SK-N-SH (cell line): ENCODE results near the gene GPR146. TPM values are rescaled to one million over a fixed set of nuclear protein-coding genes. Genes with fewer than 3 reads are reported as not detected.

Source experiments
- CTCF ChIA-PET: fragments of 300-600, 350-600 bp; formaldehyde crosslinking; extraction: SDS; loops from one replicate; lab custom pipeline; 2021; lab: Yijun Ruan, JAX
- POLR2A ChIA-PET: fragments of 350-600 bp; sonication (Branson Sonifier 250); formaldehyde crosslinking; extraction: SDS; loops from one replicate; lab custom pipeline; 2020; ENCODE audit warnings: antibody characterized with exemption, inconsistent platforms; lab: Yijun Ruan, JAX
- DNase-seq: peaks from one replicate; pipeline ENCODE4 v3.0.0; 2012
- H2AFZ ChIP-seq: fragments of 200-600 bp; sonication (generic); 2 replicates; pipeline ENCODE4 v1.8.1; 2016; ENCODE audit warnings: antibody characterized with exemption, mild to moderate bottlenecking, low read depth
- H3F3A ChIP-seq: fragments of 200-600 bp; sonication (generic); replicated peaks from 2 replicates; pipeline ENCODE3; 2016; ENCODE audit warnings: antibody characterized with exemption, mild to moderate bottlenecking; ENCODE audit not compliant: insufficient read depth
- H3K27ac ChIP-seq, 2 experiments: fragments of 200-500 bp in 1 of 2; fragments of 200-600 bp in 1 of 2; sonication (Bioruptor generic) in 1 of 2; sonication (generic), shearing (Covaris generic) in 1 of 2; 2 replicates each; pipeline versions ENCODE4 v1.5.1 to v1.6.1; 2014 to 2016; ENCODE audit warnings: low read depth in 2 of 2, inconsistent platforms in 1 of 2, low read length in 1 of 2, mild to moderate bottlenecking in 1 of 2, mixed read lengths in 1 of 2
- H3K27me3 ChIP-seq: fragments of 200-600 bp; sonication (generic), shearing (Covaris generic); 2 replicates; pipeline ENCODE4 v1.6.1; 2016; ENCODE audit warnings: mixed run types; ENCODE audit not compliant: insufficient read depth
- H3K36me3 ChIP-seq, 2 experiments: fragments of 200-500 bp in 1 of 2; fragments of 200-600 bp in 1 of 2; sonication (Bioruptor generic) in 1 of 2; sonication (generic) in 1 of 2; replicated peaks in 1 of 2; 2 replicates each; pipeline versions ENCODE3 to v1.5.1; 2014 to 2016; ENCODE audit warnings: low read length in 1 of 2, mild to moderate bottlenecking in 1 of 2; ENCODE audit not compliant: insufficient read depth in 2 of 2, control insufficient read depth in 1 of 2
- H3K4me1 ChIP-seq, 2 experiments: fragments of 200-500 bp in 1 of 2; fragments of 200-600 bp in 1 of 2; sonication (Bioruptor generic) in 1 of 2; sonication (generic), shearing (Covaris generic) in 1 of 2; 2 replicates each; pipeline versions ENCODE4 v1.5.1 to v1.6.1; 2014 to 2016; ENCODE audit warnings: low read depth in 1 of 2, low read length in 1 of 2, mixed run types in 1 of 2; ENCODE audit not compliant: insufficient read depth in 2 of 2, control insufficient read depth in 1 of 2
- H3K4me2 ChIP-seq: fragments of 200-600 bp; sonication (generic), shearing (Covaris generic); 2 replicates; pipeline ENCODE4 v1.6.1; 2017; ENCODE audit warnings: mixed run types
- H3K4me3 ChIP-seq, 2 experiments: fragments of 200-500 bp in 1 of 2; fragments of 200-600 bp in 1 of 2; sonication (Bioruptor generic) in 1 of 2; sonication (generic), shearing (Covaris generic) in 1 of 2; 2 replicates each; pipeline versions ENCODE4 v1.5.1 to v1.8.1; 2014 to 2016; ENCODE audit warnings: low read depth in 2 of 2, inconsistent platforms in 1 of 2, low read length in 1 of 2, mild to moderate bottlenecking in 1 of 2, mixed read lengths in 1 of 2, moderate library complexity in 1 of 2
- H3K79me2 ChIP-seq: fragments of 200-600 bp; sonication (generic); 2 replicates; pipeline ENCODE4 v1.8.1; 2017; ENCODE audit warnings: mild to moderate bottlenecking; ENCODE audit not compliant: insufficient read depth
- H3K9ac ChIP-seq: fragments of 200-600 bp; sonication (generic); 2 replicates; pipeline ENCODE4 v1.6.1; 2017; ENCODE audit warnings: mixed run types
- H3K9me2 ChIP-seq: fragments of 200-600 bp; sonication (generic); 2 replicates; pipeline ENCODE4 v1.6.1; 2017; ENCODE audit warnings: mixed run types
- H3K9me3 ChIP-seq: fragments of 200-600 bp; sonication (generic); 2 replicates; pipeline ENCODE4 v1.6.1; 2017; ENCODE audit warnings: mixed run types, mild to moderate bottlenecking, moderate library complexity
- H4K20me1 ChIP-seq: fragments of 200-600 bp; sonication (generic); 2 replicates; pipeline ENCODE4 v1.6.1; 2017; ENCODE audit warnings: mild to moderate bottlenecking, mixed run types; ENCODE audit not compliant: insufficient read depth
- CHD2 ChIP-seq: fragments of 150-350 bp; IDR thresholded peaks from 2 replicates; pipeline ENCODE4 v1.6.1; 2018; ENCODE audit warnings: low read length; ENCODE audit not compliant: partially characterized antibody
- EP300 ChIP-seq, 2 experiments: IDR thresholded peaks; 2 replicates each; pipeline versions ENCODE4 v1.4.0 to v1.6.1; 2012; ENCODE audit warnings: borderline replicate concordance in 1 of 2, low read depth in 1 of 2, low read length in 1 of 2
- RAD21 ChIP-seq: IDR thresholded peaks from 2 replicates; pipeline ENCODE4 v1.6.1; 2012; ENCODE audit warnings: mild to moderate bottlenecking, low read length
- RCOR1 ChIP-seq: fragments of 150-350 bp; IDR thresholded peaks from 2 replicates; pipeline ENCODE4 v1.6.1; 2017; ENCODE audit warnings: antibody characterized with exemption, low read length
- SMC3 ChIP-seq: IDR thresholded peaks from 2 replicates; pipeline ENCODE4 v1.6.1; 2012; ENCODE audit warnings: low read depth, low read length, improper control_type of control experiment
- WGBS: methylation state at CpG from one replicate; pipeline ENCODE4 v1.1.6; 2017; ENCODE audit warnings: low lambda C conversion rate; 5-methylcytosine and 5-hydroxymethylcytosine counted together
- polyA plus RNA-seq, 3 experiments: library from polyadenylated mRNA; depleted of rRNA; stranded (reverse); fragments of >200 nt; gene quantifications; 2 replicates each; pipeline ENCODE4 v1.2.3, GENCODE V29; 2012
- TF ChIP-seq, protein P1 (sequence below): fragments of 150-350 bp; IDR thresholded peaks from 2 replicates; pipeline ENCODE4 v1.6.1; 2017; ENCODE audit warnings: antibody characterized with exemption, low read length, low read depth, borderline replicate concordance
- TF ChIP-seq, protein P2 (sequence below): fragments of 200-600 bp; sonication (generic); IDR thresholded peaks from 2 replicates; pipeline ENCODE4 v1.6.1; 2017; ENCODE audit warnings: antibody characterized with exemption, mild to moderate bottlenecking, moderate library complexity
- TF ChIP-seq, protein P3 (sequence below): fragments of 150-350 bp; IDR thresholded peaks from 2 replicates; pipeline ENCODE4 v1.6.1; 2016; ENCODE audit warnings: mild to moderate bottlenecking, low read depth, low read length

Gene GPR146
- polyA plus RNA-seq, 1 of the 3 experiments (the other 2 are of a cell fraction): 1.4 TPM

GRCh38 chr7:1065585-1066241 lies 21.4 kb downstream of the GPR146 start:
- H3K4me1 ChIP-seq: peaks cover 0 to 9% of the 10 kb centered on the region in 2 experiments; a peak in 1 of 4 replicates
- H3K9me3 ChIP-seq: no peaks in the 10 kb centered on the region
- no peaks in the 10 kb centered on the region for H3K36me3 ChIP-seq
- H3K4me2 ChIP-seq: no peak overlapping the region
- DNase-seq: peak; percentile 99
- TF ChIP-seq SMC3 (peak; percentile 97), CHD2 (no peak), RCOR1 (0 out of 2 replicates have a peak, but pooled peaks have one; percentile 44), RAD21 (peak; percentile 93)
- TF ChIP-seq, protein P1, sequence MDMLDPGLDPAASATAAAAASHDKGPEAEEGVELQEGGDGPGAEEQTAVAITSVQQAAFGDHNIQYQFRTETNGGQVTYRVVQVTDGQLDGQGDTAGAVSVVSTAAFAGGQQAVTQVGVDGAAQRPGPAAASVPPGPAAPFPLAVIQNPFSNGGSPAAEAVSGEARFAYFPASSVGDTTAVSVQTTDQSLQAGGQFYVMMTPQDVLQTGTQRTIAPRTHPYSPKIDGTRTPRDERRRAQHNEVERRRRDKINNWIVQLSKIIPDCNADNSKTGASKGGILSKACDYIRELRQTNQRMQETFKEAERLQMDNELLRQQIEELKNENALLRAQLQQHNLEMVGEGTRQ: no peak
- TF ChIP-seq, protein P2, sequence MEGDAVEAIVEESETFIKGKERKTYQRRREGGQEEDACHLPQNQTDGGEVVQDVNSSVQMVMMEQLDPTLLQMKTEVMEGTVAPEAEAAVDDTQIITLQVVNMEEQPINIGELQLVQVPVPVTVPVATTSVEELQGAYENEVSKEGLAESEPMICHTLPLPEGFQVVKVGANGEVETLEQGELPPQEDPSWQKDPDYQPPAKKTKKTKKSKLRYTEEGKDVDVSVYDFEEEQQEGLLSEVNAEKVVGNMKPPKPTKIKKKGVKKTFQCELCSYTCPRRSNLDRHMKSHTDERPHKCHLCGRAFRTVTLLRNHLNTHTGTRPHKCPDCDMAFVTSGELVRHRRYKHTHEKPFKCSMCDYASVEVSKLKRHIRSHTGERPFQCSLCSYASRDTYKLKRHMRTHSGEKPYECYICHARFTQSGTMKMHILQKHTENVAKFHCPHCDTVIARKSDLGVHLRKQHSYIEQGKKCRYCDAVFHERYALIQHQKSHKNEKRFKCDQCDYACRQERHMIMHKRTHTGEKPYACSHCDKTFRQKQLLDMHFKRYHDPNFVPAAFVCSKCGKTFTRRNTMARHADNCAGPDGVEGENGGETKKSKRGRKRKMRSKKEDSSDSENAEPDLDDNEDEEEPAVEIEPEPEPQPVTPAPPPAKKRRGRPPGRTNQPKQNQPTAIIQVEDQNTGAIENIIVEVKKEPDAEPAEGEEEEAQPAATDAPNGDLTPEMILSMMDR: peak; percentile 87
- no peaks in the 10 kb centered on the region for H3K9me2 ChIP-seq
- 52% methylated on average over 47 of the region's 48 CpGs for WGBS
- CTCF ChIA-PET: interaction anchor here (0.6 to 27.8 kb wide), 52 partner anchors 9 to 248 kb away, joined by 3 to 756 read pairs (median 8); partner anchors contain the start of genes COX19, CYP2W1, GPER1 and GPR146
- H3K9ac ChIP-seq: no peak overlapping the region
- no peak overlapping the region; a peak in 1 of 4 replicates for H3K4me3 ChIP-seq
- H3K27ac ChIP-seq: no peak overlapping the region
- peaks cover 25% of the 10 kb centered on the region for H4K20me1 ChIP-seq
- peaks cover 3% of the 10 kb centered on the region for H3F3A ChIP-seq
- no peak overlapping the region for H2AFZ ChIP-seq
- H3K79me2 ChIP-seq: no peaks in the 10 kb centered on the region; the same call in 1 of the 2 replicates
- POLR2A ChIA-PET: interaction anchor here (0.6 to 1.3 kb wide), 4 partner anchors 21 to 85 kb away, joined by 3 to 9 read pairs (median 4); a partner anchor contains a TSS
- no peaks in the 10 kb centered on the region for H3K27me3 ChIP-seq

GRCh38 chr7:1066242-1066588 lies 21.9 kb downstream of the GPR146 start:
- 81% methylated on average over 20 of the region's 21 CpGs for WGBS

More at GRCh38 chr7:1066242-1066588, 21.9 kb downstream of the GPR146 start:
- Histone ChIP-seq H4K20me1 (peaks cover 25% of the 10 kb centered on the region), H3K4me2 (no peak overlapping the region), H3K9me3 (no peaks in the 10 kb centered on the region), H3F3A (peaks cover 8% of the 10 kb centered on the region), H3K27me3 (no peaks in the 10 kb centered on the region), H3K27ac (no peak overlapping the region), H2AFZ (no peak overlapping the region), H3K4me3 (no peak overlapping the region), H3K36me3 (no peaks in the 10 kb centered on the region), H3K79me2 (no peaks in the 10 kb centered on the region; the same call in 1 of the 2 replicates), H3K9ac (no peak overlapping the region), H3K4me1 (peaks cover 0 to 9% of the 10 kb centered on the region in 2 experiments; a peak in 1 of 4 replicates), H3K9me2 (no peaks in the 10 kb centered on the region)
- ChIA-PET CTCF (interaction anchor here (0.6 to 27.8 kb wide), 48 partner anchors 9 to 248 kb away, joined by 3 to 756 read pairs (median 8); partner anchors contain the start of genes COX19, CYP2W1, GPER1 and GPR146), POLR2A (interaction anchor here (0.6 to 1.3 kb wide), 4 partner anchors 20 to 84 kb away, joined by 3 to 9 read pairs (median 4); a partner anchor contains a TSS)
- no peak for DNase-seq
- no peak for TF ChIP-seq EP300 (IDR thresholded peaks at IDR 0.05; ENCODE audit: borderline replicate concordance in 1 of 2, low read depth in 1 of 2, low read length in 1 of 2)
- TF ChIP-seq, protein P3, sequence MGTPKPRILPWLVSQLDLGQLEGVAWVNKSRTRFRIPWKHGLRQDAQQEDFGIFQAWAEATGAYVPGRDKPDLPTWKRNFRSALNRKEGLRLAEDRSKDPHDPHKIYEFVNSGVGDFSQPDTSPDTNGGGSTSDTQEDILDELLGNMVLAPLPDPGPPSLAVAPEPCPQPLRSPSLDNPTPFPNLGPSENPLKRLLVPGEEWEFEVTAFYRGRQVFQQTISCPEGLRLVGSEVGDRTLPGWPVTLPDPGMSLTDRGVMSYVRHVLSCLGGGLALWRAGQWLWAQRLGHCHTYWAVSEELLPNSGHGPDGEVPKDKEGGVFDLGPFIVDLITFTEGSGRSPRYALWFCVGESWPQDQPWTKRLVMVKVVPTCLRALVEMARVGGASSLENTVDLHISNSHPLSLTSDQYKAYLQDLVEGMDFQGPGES: no peak
